ENCODE results near the gene KCNQ1. TPM values are rescaled to one million over a fixed set of nuclear protein-coding genes. Genes with fewer than 3 reads are reported as not detected.

KCNQ1 gene
- polyA plus RNA-seq, 5 donors, result 6.2 to 11.5 (median 8.5) TPM

DNA sequence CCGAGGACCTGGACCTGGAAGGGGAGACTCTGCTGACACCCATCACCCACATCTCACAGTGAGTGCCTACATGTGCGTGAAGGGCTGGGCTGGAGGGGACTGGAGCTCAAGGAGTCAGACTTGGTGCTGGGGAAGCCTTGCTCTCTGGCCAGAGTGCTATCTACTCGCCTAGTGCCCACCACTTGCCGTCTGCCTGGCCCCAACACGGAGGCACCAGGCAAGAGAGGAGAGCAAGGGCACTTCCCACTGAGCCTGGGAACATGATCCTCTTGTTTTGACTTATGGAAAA is 217.2 kb downstream of the KCNQ1 start:
- DNase-seq, result no peak

DNA sequence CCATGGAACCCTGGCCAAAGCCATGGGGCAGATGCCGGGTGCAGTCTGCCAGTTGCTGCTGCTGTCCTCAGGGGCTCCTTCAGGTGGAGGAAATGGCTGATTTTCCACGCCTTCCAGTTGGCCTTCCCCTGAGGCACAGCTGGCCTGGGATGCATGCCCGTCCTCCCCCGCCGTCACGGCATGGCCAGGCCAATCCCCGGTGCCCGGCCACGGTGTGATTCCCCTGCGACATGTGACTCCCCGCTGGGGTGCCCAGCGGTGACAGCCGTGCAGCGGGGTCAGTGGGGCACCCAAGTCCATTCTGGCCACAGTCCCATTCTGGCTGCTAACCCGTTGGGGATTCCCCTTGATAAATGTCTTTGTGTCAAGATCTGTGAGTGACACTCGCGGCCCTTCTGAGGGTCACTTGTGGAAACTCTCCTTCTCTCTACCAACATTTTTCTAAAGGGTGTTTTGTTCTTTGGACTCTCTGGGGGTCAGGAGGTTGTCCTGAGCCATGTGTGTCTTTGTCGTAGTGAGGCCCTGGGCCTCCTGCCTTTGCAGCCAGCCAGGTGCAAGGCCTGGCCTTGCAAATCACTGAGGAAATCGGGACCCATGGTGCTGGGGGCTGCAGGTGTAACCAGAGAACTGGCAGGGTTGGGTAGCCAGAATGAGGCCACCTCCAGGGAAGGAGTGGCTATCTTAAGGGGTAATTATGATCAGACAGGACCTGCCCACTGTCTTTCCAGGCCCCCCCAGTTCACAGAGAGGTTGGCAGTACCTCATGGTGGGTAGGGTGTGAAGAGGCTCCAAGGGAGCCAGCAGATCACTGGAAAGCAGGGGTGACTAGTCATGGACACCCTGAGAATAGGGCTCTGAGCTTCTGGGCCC is 217.9 kb downstream of the KCNQ1 start:
- no peak for DNase-seq

DNA sequence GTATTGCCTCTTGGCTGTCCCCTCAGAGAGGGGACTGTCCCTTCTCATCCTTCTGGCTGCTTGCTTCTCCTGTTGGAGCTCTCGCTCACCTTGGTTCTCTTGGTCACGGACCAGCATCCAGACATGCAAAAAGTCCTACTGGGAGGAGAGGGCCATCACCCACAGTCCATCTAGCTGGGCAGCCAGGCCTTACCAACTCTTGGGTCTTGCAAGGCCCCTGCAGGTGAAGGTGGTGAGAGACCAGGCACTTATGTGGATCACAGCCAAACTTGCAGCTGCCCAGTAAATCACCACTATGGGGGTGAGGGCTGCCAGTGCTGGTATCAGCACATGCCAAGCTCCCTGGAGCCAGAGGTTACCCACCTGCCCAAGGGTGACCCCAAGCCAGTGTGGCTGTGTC is 218.7 kb downstream of the KCNQ1 start:
- DNase-seq, result no peak

GRCh38 chr11:2663915-2664314 is 219.1 kb downstream of the KCNQ1 start:
- no peak for DNase-seq

DNA sequence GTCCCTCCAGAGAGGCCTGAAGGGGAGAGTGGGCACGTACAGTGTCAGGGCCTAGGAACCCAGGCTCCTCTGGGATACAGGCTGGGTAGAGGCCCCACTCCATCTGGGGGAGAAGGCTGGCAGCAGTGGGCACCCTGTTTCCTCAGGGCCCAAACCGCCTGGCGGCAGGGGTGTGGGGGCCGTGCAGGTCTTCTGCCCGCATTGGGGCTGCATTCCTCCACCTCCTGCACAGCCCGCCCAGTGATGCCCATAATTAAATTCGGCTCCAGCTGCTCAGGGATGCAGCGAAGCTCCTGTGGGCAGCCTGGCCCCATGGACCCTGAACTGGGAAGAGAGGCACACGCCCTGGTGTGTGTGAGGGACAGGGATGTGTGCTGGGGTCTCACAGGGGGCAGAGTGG is 219.6 kb downstream of the KCNQ1 start:
- no peak for DNase-seq

- DNase-seq, result no peak
These were observed 220.2 kb downstream of the KCNQ1 start for GRCh38 chr11:2664791-2665525.

- DNase-seq, result no peak
These were observed 221.0 kb downstream of the KCNQ1 start for GRCh38 chr11:2665526-2666400.

DNA sequence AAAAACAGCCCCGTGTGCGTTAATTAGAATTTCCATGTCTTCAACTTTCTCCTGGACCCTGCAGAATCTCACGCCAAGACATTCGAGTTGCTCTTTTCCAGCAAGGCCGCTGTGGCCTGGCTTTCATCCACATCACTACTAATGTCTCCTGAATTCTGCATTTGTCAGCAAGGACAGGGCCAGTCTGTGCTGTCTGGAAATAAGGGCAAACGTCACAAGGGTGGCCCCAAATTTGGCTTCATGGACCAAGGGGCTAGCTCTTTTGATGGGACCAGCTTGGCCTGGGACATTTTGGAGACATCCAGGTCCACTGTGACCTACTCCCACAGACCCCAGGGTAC is 221.6 kb downstream of the KCNQ1 start:
- DNase-seq, result no peak

DNA sequence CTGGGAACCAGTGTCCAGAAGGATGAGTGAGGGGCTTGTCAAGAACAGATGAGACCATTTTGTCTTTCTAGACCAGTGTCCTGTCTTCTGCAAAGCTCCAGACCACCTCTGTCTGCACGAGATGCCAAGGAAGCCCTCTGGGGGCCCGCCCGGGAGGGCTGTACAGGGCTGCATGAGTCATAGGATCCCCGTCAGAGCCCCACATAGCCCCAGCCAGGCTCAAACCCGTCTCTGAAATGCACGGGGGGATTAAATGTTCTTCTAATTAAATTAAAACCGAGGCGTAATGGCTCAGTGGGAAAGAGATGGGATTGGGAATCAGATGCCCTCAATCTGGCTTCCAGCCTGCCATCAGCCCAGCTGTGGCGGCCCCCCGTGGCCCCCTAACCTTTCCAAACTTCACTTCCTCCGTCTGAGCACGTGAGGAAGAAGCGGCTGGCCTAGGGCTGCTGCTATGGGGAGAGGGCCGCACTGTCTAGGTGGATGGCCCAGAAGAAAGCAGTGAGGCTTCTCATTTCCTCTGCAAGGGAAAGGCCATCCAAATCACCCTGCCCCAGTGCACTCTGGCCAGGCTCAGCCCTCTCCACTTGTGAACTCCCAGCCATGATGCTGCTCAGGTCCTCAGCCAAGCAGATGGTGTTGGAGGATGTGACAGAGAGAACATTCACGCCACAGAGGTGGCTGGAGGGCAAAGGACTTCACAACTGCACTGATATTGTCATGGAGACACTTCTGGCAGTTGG is 222.2 kb downstream of the KCNQ1 start:
- DNase-seq, result no peak

DNA sequence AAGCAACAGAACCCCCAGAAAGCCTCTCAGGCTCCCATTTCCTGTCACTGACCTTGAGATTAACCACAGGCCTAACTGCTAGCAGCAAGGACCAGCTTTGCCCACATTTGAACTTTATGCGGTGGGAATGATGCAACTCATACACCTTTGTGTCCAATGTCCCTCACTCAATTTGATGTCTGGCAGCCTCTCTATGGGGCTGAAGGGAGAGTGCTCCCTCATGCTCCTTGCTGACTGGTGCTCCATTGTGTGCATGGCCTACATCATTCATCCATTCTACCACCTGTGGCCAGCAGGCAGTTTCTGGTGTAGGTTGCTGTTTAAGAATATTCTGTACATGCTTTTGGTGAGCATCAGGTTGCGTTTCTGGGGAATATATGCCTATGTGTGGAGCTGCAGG is 223.1 kb downstream of the KCNQ1 start:
- no peak for DNase-seq

DNA sequence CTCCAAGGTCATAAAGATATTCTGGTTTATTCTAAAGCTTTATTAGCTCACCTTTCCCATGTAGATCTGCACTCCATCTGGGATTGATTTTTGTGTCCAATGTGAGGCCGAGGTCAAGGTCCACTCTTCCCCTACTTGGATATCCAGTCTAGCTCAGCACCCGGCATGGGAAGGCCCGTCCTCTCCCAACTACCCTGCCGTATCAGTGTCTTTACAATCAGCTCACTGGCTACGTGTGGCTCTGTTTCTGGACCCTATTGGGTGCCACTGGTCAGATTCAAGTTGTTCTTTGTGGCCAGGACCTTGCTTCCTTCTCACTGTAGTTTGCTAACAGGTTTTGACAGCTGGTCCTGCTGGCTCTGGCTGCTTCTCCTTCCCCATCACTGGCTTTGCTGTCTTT is 224.1 kb downstream of the KCNQ1 start:
- DNase-seq, result no peak

- DNase-seq, result no peak
These were observed 225.0 kb downstream of the KCNQ1 start for GRCh38 chr11:2669634-2670469.

DNA sequence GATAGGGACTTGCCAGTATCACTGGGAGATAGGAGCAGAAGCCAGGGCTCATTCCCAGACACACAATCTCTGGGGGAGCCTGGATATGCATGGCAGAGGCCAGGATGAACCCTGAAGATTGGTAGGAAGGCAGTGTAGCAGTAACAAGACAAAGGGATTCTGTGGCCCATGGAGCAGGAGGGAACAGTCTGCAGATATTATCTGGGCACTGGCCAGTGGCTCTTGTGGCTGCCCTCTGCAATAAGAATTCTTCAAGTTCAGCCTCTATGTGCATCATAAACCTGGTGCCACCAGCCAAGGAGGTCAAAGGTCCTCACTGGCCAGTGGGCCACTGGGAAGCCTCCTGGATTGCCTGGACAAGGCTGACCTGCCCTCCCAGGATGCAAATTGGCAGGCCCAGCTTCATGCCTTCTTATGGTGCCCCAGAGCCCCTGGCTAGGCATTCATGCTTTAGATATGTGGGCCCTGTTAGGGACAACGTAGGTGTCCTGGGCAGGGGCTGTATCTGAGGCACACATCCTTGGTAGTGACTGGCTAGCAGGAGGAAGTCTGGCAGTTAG is 225.8 kb downstream of the KCNQ1 start:
- no peak for DNase-seq

DNA sequence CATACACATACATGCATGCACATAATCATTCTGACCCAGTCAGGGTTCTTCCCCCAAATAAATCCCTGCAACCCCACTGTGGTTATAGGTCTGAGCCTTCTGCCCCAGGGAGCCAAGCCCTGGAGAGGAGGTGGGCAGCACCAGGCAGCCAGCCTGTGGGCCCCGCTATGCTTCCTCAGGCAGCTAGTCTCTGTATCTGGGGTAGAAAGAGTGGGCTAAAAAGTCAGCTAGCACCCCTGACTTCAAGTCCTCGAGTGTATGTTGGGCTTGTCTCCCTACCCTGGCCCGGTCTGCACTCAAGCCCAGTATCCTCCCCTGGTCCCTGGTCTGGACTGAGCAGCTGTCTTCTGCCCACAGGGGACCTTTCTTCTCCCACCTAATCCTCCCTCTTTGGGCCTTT is 226.9 kb downstream of the KCNQ1 start:
- DNase-seq, result no peak

DNA sequence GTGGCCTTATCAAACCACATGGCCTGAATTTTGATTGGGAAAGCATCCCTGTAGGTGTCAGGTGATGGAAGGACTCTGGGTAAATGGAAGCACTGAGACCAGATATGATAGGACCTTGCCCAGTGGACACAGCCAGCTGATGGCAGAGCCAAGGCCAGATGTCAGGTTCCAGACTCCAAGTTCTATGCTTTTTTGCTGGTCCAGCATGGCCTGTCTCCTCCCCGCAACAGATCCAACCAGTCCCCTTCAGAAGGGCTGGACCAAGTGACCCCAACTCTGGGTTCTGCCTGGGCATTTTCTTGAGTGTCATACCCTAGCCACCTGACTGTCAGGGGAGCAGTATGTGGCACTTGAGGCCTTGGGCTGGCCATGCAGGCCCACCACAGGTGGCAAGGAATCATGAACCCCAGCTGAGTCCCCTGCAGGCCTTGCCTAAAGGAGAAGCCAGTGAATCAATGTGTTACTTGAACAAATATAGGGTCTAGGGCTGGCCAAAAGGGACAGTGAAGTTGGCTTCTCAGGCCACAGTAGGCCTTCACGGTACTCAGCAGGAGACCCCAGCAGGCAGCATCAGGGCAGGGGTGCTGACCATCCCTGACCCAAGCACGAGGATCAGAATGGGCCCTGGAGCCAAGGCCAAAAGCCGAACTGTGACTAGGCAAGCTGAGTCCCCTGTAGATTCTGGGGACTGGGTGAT is 227.9 kb downstream of the KCNQ1 start:
- no peak for DNase-seq

DNA sequence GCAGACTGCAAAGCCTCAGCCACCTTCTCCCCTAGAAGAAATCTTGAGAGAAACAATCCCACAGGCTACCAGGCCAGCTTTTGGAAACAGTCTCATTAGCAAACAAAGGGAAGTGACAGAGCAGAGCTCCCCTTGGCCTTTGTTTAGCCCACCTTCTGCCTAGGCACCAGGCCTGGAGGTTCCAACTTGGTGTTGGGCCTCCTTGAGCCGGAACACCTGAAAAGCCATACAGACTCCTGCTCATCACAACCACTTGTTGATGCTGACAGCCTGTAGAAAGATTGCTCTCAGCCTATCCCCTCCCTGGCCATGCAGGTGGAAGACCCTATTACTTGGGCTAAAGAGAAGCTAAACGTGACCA is 228.4 kb downstream of the KCNQ1 start:
- no peak for DNase-seq

- no peak for DNase-seq
These were observed 229.2 kb downstream of the KCNQ1 start for GRCh38 chr11:2673871-2674471.

DNA sequence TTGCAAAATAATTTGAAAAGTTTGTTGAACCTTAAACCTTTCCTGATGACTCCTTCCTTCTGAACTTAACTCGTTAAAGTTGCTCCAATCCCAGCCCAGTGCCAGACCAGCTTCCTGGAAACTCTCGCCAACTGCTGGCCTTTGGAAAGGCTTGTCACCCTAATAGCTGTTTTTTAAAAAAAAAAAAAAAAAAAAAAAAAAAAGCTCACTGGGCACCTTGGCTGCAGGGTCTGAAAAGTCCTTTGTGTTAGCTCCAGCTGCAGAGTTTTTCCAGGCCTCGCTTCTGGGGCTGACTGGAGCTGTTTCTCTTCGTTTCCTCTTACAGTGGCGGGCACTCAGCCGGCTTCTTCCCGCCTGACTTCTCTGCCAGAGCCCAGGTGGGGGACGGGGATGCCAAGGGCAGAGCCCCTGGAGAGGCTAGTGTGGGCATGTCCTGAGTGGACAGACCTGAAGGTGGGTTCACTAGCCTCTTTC is 229.9 kb downstream of the KCNQ1 start:
- DNase-seq, result no peak

GRCh38 chr11:2675540-2675939 is 230.7 kb downstream of the KCNQ1 start:
- no peak for DNase-seq

Measured in right lung (tissue), 5 donors.